ENCODE results near the gene CLCF1.

- TF ChIP-seq POLR2A (IDR thresholded peaks at IDR 0.05; ENCODE audit: low read depth, low read length): no peak
- no peak for TF ChIP-seq CTCF (IDR thresholded peaks at IDR 0.05; ENCODE audit: extremely low read depth in 1 of 2, insufficient read depth in 1 of 2, low read depth in 1 of 2, low read length in 2 of 2)
- TF ChIP-seq EZH2 (IDR thresholded peaks at IDR 0.05; ENCODE audit: borderline replicate concordance, low read depth, low read length, severe bottlenecking): no peak
- TF ChIP-seq FOS (IDR thresholded peaks at IDR 0.05; ENCODE audit: borderline replicate concordance, insufficient read depth, low read length): no peak
- no peak for TF ChIP-seq MAX (IDR thresholded peaks at IDR 0.05; ENCODE audit: insufficient read depth, insufficient read length)
- TF ChIP-seq POLR2AphosphoS5 (IDR thresholded peaks at IDR 0.05; ENCODE audit: insufficient read depth, low read depth, low read length): no peak
- TF ChIP-seq JUN (IDR thresholded peaks at IDR 0.05; ENCODE audit: borderline replicate concordance, insufficient read depth, insufficient read length, low read depth): no peak
- TF ChIP-seq GATA2 (IDR thresholded peaks at IDR 0.05; ENCODE audit: insufficient read depth, insufficient read length, low read depth, low read length): no peak
- no peak for TF ChIP-seq MYC (IDR thresholded peaks at IDR 0.05; ENCODE audit: low read depth, low read length)
Observed at GRCh38 chr11:67370351-67371076, 2.9 kb downstream of the CLCF1 start.

Data from endothelial cell of umbilical vein (primary cell).